GM10847 (cell line): ENCODE data around the gene LAIR2.

ENCODE experiments used
- POLR2A ChIP-seq: IDR thresholded peaks from 2 replicates; pipeline ENCODE4 v1.6.1; 2011; ENCODE audit not compliant: insufficient read length; ENCODE audit errors: extremely low read depth

Gene LAIR2

GRCh38 chr19:54523403-54523802, 20.8 kb downstream of the LAIR2 start:
- TF ChIP-seq POLR2A, result no peak

GRCh38 chr19:54525636-54526035, 23.0 kb downstream of the LAIR2 start:
- no peak for TF ChIP-seq POLR2A

GRCh38 chr19:54526972-54527371, 24.3 kb downstream of the LAIR2 start:
- TF ChIP-seq POLR2A, result no peak

GRCh38 chr19:54530866-54531265, 28.2 kb downstream of the LAIR2 start:
- no peak for TF ChIP-seq POLR2A

GRCh38 chr19:54532528-54532927, 29.9 kb downstream of the LAIR2 start:
- TF ChIP-seq POLR2A, result no peak

- TF ChIP-seq POLR2A, result no peak
Measured at GRCh38 chr19:54533476-54533875, 30.8 kb downstream of the LAIR2 start.

- no peak for TF ChIP-seq POLR2A
Measured at GRCh38 chr19:54534156-54534555, 31.5 kb downstream of the LAIR2 start.

GRCh38 chr19:54535601-54536000, 33.0 kb downstream of the LAIR2 start:
- TF ChIP-seq POLR2A, result no peak

GRCh38 chr19:54536956-54537355, 34.3 kb downstream of the LAIR2 start:
- TF ChIP-seq POLR2A, result no peak

- TF ChIP-seq POLR2A, result no peak
Measured at GRCh38 chr19:54541712-54542111, 39.1 kb downstream of the LAIR2 start.

GRCh38 chr19:54548806-54549205, 46.2 kb downstream of the LAIR2 start:
- TF ChIP-seq POLR2A, result no peak

- no peak for TF ChIP-seq POLR2A
Measured at GRCh38 chr19:54549224-54549623, 46.6 kb downstream of the LAIR2 start.

GRCh38 chr19:54551293-54551692, 48.7 kb downstream of the LAIR2 start:
- TF ChIP-seq POLR2A, result no peak

- TF ChIP-seq POLR2A, result no peak
Measured at GRCh38 chr19:54551950-54552912, 49.6 kb downstream of the LAIR2 start.

- TF ChIP-seq POLR2A, result no peak
Measured at GRCh38 chr19:54552913-54553310, 50.3 kb downstream of the LAIR2 start.

- no peak for TF ChIP-seq POLR2A
Measured at GRCh38 chr19:54554006-54554405, 51.4 kb downstream of the LAIR2 start.

GRCh38 chr19:54554896-54555295, 52.3 kb downstream of the LAIR2 start:
- no peak for TF ChIP-seq POLR2A
